ENCODE data around the gene OTX2.

The OTX2 gene

DNA sequence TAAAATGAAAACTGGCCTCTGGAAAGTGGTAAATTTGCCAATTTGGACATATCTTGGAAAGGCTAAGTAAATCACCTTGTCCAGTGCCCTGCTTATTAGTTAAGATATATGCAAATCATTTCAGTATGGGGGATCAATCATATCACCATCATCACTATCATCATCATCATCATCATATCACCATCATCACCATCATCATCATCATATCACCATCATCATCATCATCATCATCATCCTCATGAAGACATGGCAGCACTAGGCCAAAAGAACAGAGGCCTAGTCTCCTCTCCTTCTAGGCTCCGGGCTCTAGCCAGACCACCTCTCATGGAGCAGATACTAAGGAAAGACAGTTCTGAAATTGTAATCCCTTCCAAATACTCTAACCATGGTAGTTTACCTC lies 20.3 kb downstream of the OTX2 start:
- Histone ChIP-seq H4K20me1 (ENCODE audit: low read depth, low read length) (no peaks in the 10 kb centered on the region), H3K79me2 (ENCODE audit: insufficient read depth, low read length) (no peaks in the 10 kb centered on the region), H3K9me3 (ENCODE audit: insufficient read depth, low read length) (no peaks in the 10 kb centered on the region), H3K9ac (ENCODE audit: low read length) (no peak overlapping the region), H3K27me3 (ENCODE audit: low read length) (no peaks in the 10 kb centered on the region), H3K9me2 (replicated peaks; ENCODE audit: insufficient read depth, low read length) (no peaks in the 10 kb centered on the region), H3F3A (ENCODE audit: insufficient read depth) (no peaks in the 10 kb centered on the region), H3K36me3 (ENCODE audit: low read length) (no peaks in the 10 kb centered on the region), H2AFZ (ENCODE audit: low read depth, low read length, severe bottlenecking) (no peak overlapping the region), H3K4me2 (ENCODE audit: low read depth, low read length, poor library complexity, severe bottlenecking) (no peak overlapping the region), H3K27ac (ENCODE audit: low read depth, low read length) (no peak overlapping the region), H3K4me3 (ENCODE audit: insufficient read depth, low read length, poor library complexity, severe bottlenecking) (no peak overlapping the region)
- no peak for TF ChIP-seq EZH2phosphoT487 (conservative IDR thresholded peaks at IDR 0.05; ENCODE audit: low read length)
- TF ChIP-seq, protein P1, sequence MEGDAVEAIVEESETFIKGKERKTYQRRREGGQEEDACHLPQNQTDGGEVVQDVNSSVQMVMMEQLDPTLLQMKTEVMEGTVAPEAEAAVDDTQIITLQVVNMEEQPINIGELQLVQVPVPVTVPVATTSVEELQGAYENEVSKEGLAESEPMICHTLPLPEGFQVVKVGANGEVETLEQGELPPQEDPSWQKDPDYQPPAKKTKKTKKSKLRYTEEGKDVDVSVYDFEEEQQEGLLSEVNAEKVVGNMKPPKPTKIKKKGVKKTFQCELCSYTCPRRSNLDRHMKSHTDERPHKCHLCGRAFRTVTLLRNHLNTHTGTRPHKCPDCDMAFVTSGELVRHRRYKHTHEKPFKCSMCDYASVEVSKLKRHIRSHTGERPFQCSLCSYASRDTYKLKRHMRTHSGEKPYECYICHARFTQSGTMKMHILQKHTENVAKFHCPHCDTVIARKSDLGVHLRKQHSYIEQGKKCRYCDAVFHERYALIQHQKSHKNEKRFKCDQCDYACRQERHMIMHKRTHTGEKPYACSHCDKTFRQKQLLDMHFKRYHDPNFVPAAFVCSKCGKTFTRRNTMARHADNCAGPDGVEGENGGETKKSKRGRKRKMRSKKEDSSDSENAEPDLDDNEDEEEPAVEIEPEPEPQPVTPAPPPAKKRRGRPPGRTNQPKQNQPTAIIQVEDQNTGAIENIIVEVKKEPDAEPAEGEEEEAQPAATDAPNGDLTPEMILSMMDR (IDR thresholded peaks at IDR 0.05; ENCODE audit: insufficient read depth, low read length, poor library complexity, severe bottlenecking): no peak

DNA sequence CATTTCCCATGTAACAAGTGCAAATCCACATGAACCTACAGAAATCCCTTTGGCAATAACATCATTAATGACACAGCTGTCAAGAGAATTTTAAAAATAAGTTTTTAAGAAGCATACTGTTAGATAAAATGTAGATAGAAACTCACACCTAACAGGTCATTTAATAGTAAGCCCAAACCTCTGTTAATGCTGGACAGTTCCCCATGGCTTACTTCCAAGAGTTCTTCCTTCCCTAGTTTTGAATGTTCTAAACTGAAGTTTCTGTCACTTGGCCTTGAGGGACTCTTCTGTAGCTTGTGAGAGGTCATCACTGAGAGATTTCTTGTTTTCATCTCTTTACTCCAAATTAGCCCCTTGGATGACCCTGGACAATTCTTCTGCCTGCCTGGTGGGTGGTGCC lies 22.7 kb downstream of the OTX2 start:
- Histone ChIP-seq H3K4me3 (ENCODE audit: insufficient read depth, low read length, poor library complexity, severe bottlenecking) (no peak overlapping the region), H2AFZ (ENCODE audit: low read depth, low read length, severe bottlenecking) (no peak overlapping the region), H3K79me2 (ENCODE audit: insufficient read depth, low read length) (no peaks in the 10 kb centered on the region), H3F3A (ENCODE audit: insufficient read depth) (no peaks in the 10 kb centered on the region), H3K9ac (ENCODE audit: low read length) (no peak overlapping the region), H3K9me3 (ENCODE audit: insufficient read depth, low read length) (no peaks in the 10 kb centered on the region), H3K9me2 (replicated peaks; ENCODE audit: insufficient read depth, low read length) (no peaks in the 10 kb centered on the region), H3K27me3 (ENCODE audit: low read length) (no peaks in the 10 kb centered on the region), H3K36me3 (ENCODE audit: low read length) (no peaks in the 10 kb centered on the region), H4K20me1 (ENCODE audit: low read depth, low read length) (no peaks in the 10 kb centered on the region), H3K27ac (ENCODE audit: low read depth, low read length) (no peak overlapping the region), H3K4me2 (ENCODE audit: low read depth, low read length, poor library complexity, severe bottlenecking) (no peak overlapping the region)
- no peak for TF ChIP-seq EZH2phosphoT487 (conservative IDR thresholded peaks at IDR 0.05; ENCODE audit: low read length)
- TF ChIP-seq, protein P1 (IDR thresholded peaks at IDR 0.05; ENCODE audit: insufficient read depth, low read length, poor library complexity, severe bottlenecking): no peak

DNA sequence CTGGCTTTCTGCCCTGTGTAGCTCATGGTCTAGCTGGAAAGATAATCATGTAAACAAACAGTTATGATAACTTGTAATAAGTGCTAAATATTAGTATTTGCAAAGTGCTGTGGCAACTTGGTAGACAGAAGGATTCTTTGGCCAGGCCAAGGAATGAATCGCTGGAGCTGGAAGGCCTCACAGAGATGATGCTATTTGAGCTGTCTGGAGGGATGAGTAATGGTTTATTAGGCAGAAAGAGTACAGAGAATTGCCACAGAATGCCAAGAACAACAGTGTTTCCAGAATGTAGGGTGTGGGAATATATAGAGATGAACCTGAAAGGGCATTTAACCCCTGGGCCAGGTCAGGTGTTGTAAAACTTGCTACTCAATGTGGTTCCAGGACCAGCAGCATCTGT lies 27.6 kb downstream of the OTX2 start:
- TF ChIP-seq, protein P1 (IDR thresholded peaks at IDR 0.05; ENCODE audit: insufficient read depth, low read length, poor library complexity, severe bottlenecking): no peak
- no peak for TF ChIP-seq EZH2phosphoT487 (conservative IDR thresholded peaks at IDR 0.05; ENCODE audit: low read length)
- Histone ChIP-seq H3K4me3 (ENCODE audit: insufficient read depth, low read length, poor library complexity, severe bottlenecking) (no peak overlapping the region), H3K27me3 (ENCODE audit: low read length) (no peaks in the 10 kb centered on the region), H2AFZ (ENCODE audit: low read depth, low read length, severe bottlenecking) (no peak overlapping the region), H3K27ac (ENCODE audit: low read depth, low read length) (no peak overlapping the region), H3K36me3 (ENCODE audit: low read length) (no peaks in the 10 kb centered on the region), H3K9me3 (ENCODE audit: insufficient read depth, low read length) (no peaks in the 10 kb centered on the region), H3K9ac (ENCODE audit: low read length) (no peak overlapping the region), H3K4me2 (ENCODE audit: low read depth, low read length, poor library complexity, severe bottlenecking) (no peak overlapping the region), H3F3A (ENCODE audit: insufficient read depth) (no peaks in the 10 kb centered on the region), H3K9me2 (replicated peaks; ENCODE audit: insufficient read depth, low read length) (no peaks in the 10 kb centered on the region), H3K79me2 (ENCODE audit: insufficient read depth, low read length) (no peaks in the 10 kb centered on the region), H4K20me1 (ENCODE audit: low read depth, low read length) (no peaks in the 10 kb centered on the region)

Measured in SU-DHL-6 (cell line).